ENCODE measurements around the gene SPATA32. TPM values are rescaled to one million over a fixed set of nuclear protein-coding genes. Genes with fewer than 3 reads are reported as not detected.

Gene SPATA32
- total RNA-seq, 1 donor from 2014 or later: not detected

Other genes with a start within 250 kb of the SPATA32 start
- 14.9 TPM for gene DCAKD, start 210.5 kb downstream of the SPATA32 start, total RNA-seq (ENCODE audit: insufficient read depth, low replicate concordance)
- 55.1 TPM for gene NMT1, start 200.8 kb downstream of the SPATA32 start, total RNA-seq (ENCODE audit: insufficient read depth, low replicate concordance)
- gene PLCD3, start 129.6 kb downstream of the SPATA32 start, total RNA-seq (ENCODE audit: insufficient read depth, low replicate concordance): 12.0 TPM
- 0.72 TPM for gene ACBD4, start 126.4 kb downstream of the SPATA32 start, total RNA-seq (ENCODE audit: insufficient read depth, low replicate concordance)
- gene HEXIM1, start 113.6 kb downstream of the SPATA32 start, total RNA-seq (ENCODE audit: insufficient read depth, low replicate concordance): 14.4 TPM
- gene HEXIM2, start 100.2 kb downstream of the SPATA32 start, total RNA-seq (ENCODE audit: insufficient read depth, low replicate concordance): 1.9 TPM
- gene FMNL1, start 40.2 kb downstream of the SPATA32 start, total RNA-seq (ENCODE audit: insufficient read depth, low replicate concordance): 3.1 TPM
- 0.96 TPM for gene MAP3K14, start 54.9 kb upstream of the SPATA32 start, total RNA-seq (ENCODE audit: insufficient read depth, low replicate concordance)
- gene ARHGAP27, start 170.8 kb upstream of the SPATA32 start, total RNA-seq (ENCODE audit: insufficient read depth, low replicate concordance): 33.2 TPM
- gene PLEKHM1, start 228.6 kb upstream of the SPATA32 start, total RNA-seq (ENCODE audit: insufficient read depth, low replicate concordance): 23.1 TPM

Measured in umbilical cord (tissue), 1 donor.